Effector memory CD4-positive, alpha-beta T cell (primary cell): Measurements from ENCODE around the gene PIWIL1.

Source experiments
- DNase-seq, 3 donors: peaks; one replicate each; pipeline ENCODE4 v3.0.0-alpha.2; 2020
- H3K27ac ChIP-seq: 2 replicates; pipeline ENCODE4 v1.7.0; 2013; ENCODE audit warnings: mild to moderate bottlenecking, low read length, moderate library complexity; ENCODE audit not compliant: insufficient read depth, poor library complexity, severe bottlenecking
- H3K27me3 ChIP-seq: replicated peaks from 2 replicates; pipeline ENCODE4 v1.7.0; 2013; ENCODE audit warnings: mild to moderate bottlenecking, low read length; ENCODE audit not compliant: insufficient read depth, control insufficient read depth, poor library complexity, severe bottlenecking
- H3K36me3 ChIP-seq: 2 replicates; pipeline ENCODE4 v1.7.0; 2013; ENCODE audit warnings: mild to moderate bottlenecking, low read length, moderate library complexity; ENCODE audit not compliant: control insufficient read depth, insufficient read depth
- H3K4me1 ChIP-seq: 2 replicates; pipeline ENCODE4 v1.7.0; 2013; ENCODE audit warnings: low read length, mild to moderate bottlenecking; ENCODE audit not compliant: control insufficient read depth, insufficient read depth, poor library complexity, severe bottlenecking
- H3K4me3 ChIP-seq: 2 replicates; pipeline ENCODE4 v1.7.0; 2013; ENCODE audit warnings: low read length, low read depth, mild to moderate bottlenecking; ENCODE audit not compliant: insufficient read depth, poor library complexity, severe bottlenecking
- H3K9me3 ChIP-seq: 2 replicates; pipeline ENCODE4 v1.7.0; 2013; ENCODE audit warnings: mild to moderate bottlenecking, low read length, moderate library complexity; ENCODE audit not compliant: control insufficient read depth

The PIWIL1 gene

GRCh38 chr12:130303781-130304180, 33.9 kb upstream of the PIWIL1 start:
- Histone ChIP-seq H3K27me3 (no peaks in the 10 kb centered on the region), H3K9me3 (no peaks in the 10 kb centered on the region), H3K4me3 (no peak overlapping the region), H3K36me3 (no peaks in the 10 kb centered on the region), H3K4me1 (no peaks in the 10 kb centered on the region), H3K27ac (no peak overlapping the region)
- no peak for DNase-seq

- Histone ChIP-seq H3K27ac (no peak overlapping the region), H3K36me3 (no peaks in the 10 kb centered on the region), H3K4me3 (no peak overlapping the region), H3K27me3 (no peaks in the 10 kb centered on the region), H3K9me3 (no peaks in the 10 kb centered on the region), H3K4me1 (no peaks in the 10 kb centered on the region)
- DNase-seq = no peak
These were observed 29.8 kb upstream of the PIWIL1 start for GRCh38 chr12:130307859-130308258.

- Histone ChIP-seq H3K4me1 (no peaks in the 10 kb centered on the region), H3K4me3 (no peak overlapping the region), H3K27ac (no peak overlapping the region), H3K9me3 (no peaks in the 10 kb centered on the region), H3K27me3 (no peaks in the 10 kb centered on the region), H3K36me3 (no peaks in the 10 kb centered on the region)
- no peak for DNase-seq
These were observed 29.3 kb upstream of the PIWIL1 start for GRCh38 chr12:130308393-130308792.

- Histone ChIP-seq H3K4me1 (no peaks in the 10 kb centered on the region), H3K36me3 (no peaks in the 10 kb centered on the region), H3K27me3 (no peaks in the 10 kb centered on the region), H3K27ac (no peak overlapping the region), H3K4me3 (no peak overlapping the region), H3K9me3 (no peaks in the 10 kb centered on the region)
- DNase-seq = no peak
These were observed 21.4 kb upstream of the PIWIL1 start for GRCh38 chr12:130316251-130316650.

GRCh38 chr12:130320536-130320935, 17.2 kb upstream of the PIWIL1 start:
- H3K27me3 ChIP-seq = no peaks in the 10 kb centered on the region
- no peaks in the 10 kb centered on the region for H3K36me3 ChIP-seq
- H3K4me1 ChIP-seq = no peaks in the 10 kb centered on the region
- no peak overlapping the region for H3K27ac ChIP-seq
- no peak overlapping the region for H3K4me3 ChIP-seq
- no peaks in the 10 kb centered on the region for H3K9me3 ChIP-seq
- DNase-seq = no peak

- no peaks in the 10 kb centered on the region for H3K27me3 ChIP-seq
- DNase-seq = no peak
- no peaks in the 10 kb centered on the region for H3K9me3 ChIP-seq
- H3K4me3 ChIP-seq = no peak overlapping the region
- no peaks in the 10 kb centered on the region for H3K36me3 ChIP-seq
- no peak overlapping the region for H3K27ac ChIP-seq
- H3K4me1 ChIP-seq = no peaks in the 10 kb centered on the region
These were observed 15.4 kb upstream of the PIWIL1 start for GRCh38 chr12:130322263-130322662.

GRCh38 chr12:130330685-130331084, 7.0 kb upstream of the PIWIL1 start:
- no peaks in the 10 kb centered on the region for H3K4me1 ChIP-seq
- H3K27me3 ChIP-seq = no peaks in the 10 kb centered on the region
- H3K27ac ChIP-seq = no peak overlapping the region
- no peak overlapping the region for H3K4me3 ChIP-seq
- H3K36me3 ChIP-seq = no peaks in the 10 kb centered on the region
- no peak for DNase-seq
- no peaks in the 10 kb centered on the region for H3K9me3 ChIP-seq

GRCh38 chr12:130331146-130331545, 6.5 kb upstream of the PIWIL1 start:
- Histone ChIP-seq H3K4me3 (no peak overlapping the region), H3K27me3 (no peaks in the 10 kb centered on the region), H3K9me3 (no peaks in the 10 kb centered on the region), H3K4me1 (no peaks in the 10 kb centered on the region), H3K36me3 (no peaks in the 10 kb centered on the region), H3K27ac (no peak overlapping the region)
- no peak for DNase-seq

- DNase-seq = no peak
- Histone ChIP-seq H3K27me3 (no peaks in the 10 kb centered on the region), H3K4me3 (no peak overlapping the region), H3K9me3 (no peaks in the 10 kb centered on the region), H3K4me1 (no peaks in the 10 kb centered on the region), H3K27ac (no peak overlapping the region), H3K36me3 (no peaks in the 10 kb centered on the region)
These were observed 4.3 kb upstream of the PIWIL1 start for GRCh38 chr12:130333341-130333740.

GRCh38 chr12:130334399-130334798, 3.3 kb upstream of the PIWIL1 start:
- Histone ChIP-seq H3K36me3 (no peaks in the 10 kb centered on the region), H3K9me3 (no peaks in the 10 kb centered on the region), H3K4me3 (no peak overlapping the region), H3K27ac (no peak overlapping the region), H3K27me3 (no peaks in the 10 kb centered on the region), H3K4me1 (no peaks in the 10 kb centered on the region)
- DNase-seq = no peak

GRCh38 chr12:130334937-130335336, 2.8 kb upstream of the PIWIL1 start:
- H3K4me1 ChIP-seq = no peaks in the 10 kb centered on the region
- no peak overlapping the region for H3K27ac ChIP-seq
- no peaks in the 10 kb centered on the region for H3K9me3 ChIP-seq
- H3K27me3 ChIP-seq = no peaks in the 10 kb centered on the region
- H3K36me3 ChIP-seq = no peaks in the 10 kb centered on the region
- no peak for DNase-seq
- no peak overlapping the region for H3K4me3 ChIP-seq
